Measurements from ENCODE around the gene CREB5. TPM values are rescaled to one million over a fixed set of nuclear protein-coding genes. Genes with fewer than 3 reads are reported as not detected.

Gene CREB5
- total and polyA plus RNA-seq, 10 donors = 0.88 to 56.8 (median 23.5) TPM

GRCh38 chr7:28855538-28856217 lies 443.4 kb downstream of the CREB5 start:
- WGBS, 5 donors = 87 to 95% (median 88%) methylated on average over 4 of the region's 4 CpGs
- Histone ChIP-seq H3K27ac (no peak overlapping the region), H3K4me1 (peaks cover 7 to 18% (median 16%) of the 10 kb centered on the region in 6 donors), H3K36me3 (no peaks in the 10 kb centered on the region), H3K9me3 (no peaks in the 10 kb centered on the region), H3K27me3 (replicated peaks in 1 of 7) (peaks cover 0 to 79% (median 19%) of the 10 kb centered on the region in 7 donors), H3K4me3 (no peak overlapping the region)
- DNase-seq = no peak
- TF ChIP-seq POLR2AphosphoS5 (IDR thresholded peaks at IDR 0.05) = no peak
- intact Hi-C loops (cut with DNase I; ENCODE audit: low total_unique reads) = loop anchor here (2.0 to 10.0 kb wide), 2 partner anchors 241 to 467 kb away; no protein-coding TSS in a partner anchor

- intact Hi-C loops (cut with DNase I; ENCODE audit: low total_unique reads) = loop anchor here (10.0 kb wide), 1 partner anchor 242 kb away; no protein-coding TSS in a partner anchor
- no peaks in the 10 kb centered on the region for H3K9me3 ChIP-seq
- no peaks in the 10 kb centered on the region for H3K36me3 ChIP-seq
- H3K4me3 ChIP-seq = no peak overlapping the region
- peaks cover 0 to 69% (median 19%) of the 10 kb centered on the region in 7 donors for H3K27me3 ChIP-seq (replicated peaks in 1 of 7)
- DNase-seq = no peak
- TF ChIP-seq POLR2A (IDR thresholded peaks at IDR 0.05) = no peak
- TF ChIP-seq POLR2AphosphoS5 (IDR thresholded peaks at IDR 0.05) = no peak
- no peak for TF ChIP-seq CTCF (IDR thresholded peaks at IDR 0.05 in 8 of 11, conservative IDR thresholded peaks at IDR 0.05 in 3 of 11)
- 61 to 80% (median 72%) methylated on average over 5 of the region's 5 CpGs for WGBS, 5 donors
- H3K4me1 ChIP-seq = peaks cover 7 to 18% (median 16%) of the 10 kb centered on the region in 6 donors
- H3K27ac ChIP-seq = no peak overlapping the region
Measured at GRCh38 chr7:28856656-28857055, 444.3 kb downstream of the CREB5 start.

GRCh38 chr7:28858206-28858605 lies 445.9 kb downstream of the CREB5 start:
- 80 to 92% (median 88%) methylated on average over 1 of the region's 1 CpG for WGBS, 5 donors
- intact Hi-C loops (cut with DNase I; ENCODE audit: low total_unique reads) = loop anchor here (10.0 kb wide), 1 partner anchor 243 kb away; no protein-coding TSS in a partner anchor
- TF ChIP-seq CTCF (IDR thresholded peaks at IDR 0.05 in 8 of 11, conservative IDR thresholded peaks at IDR 0.05 in 3 of 11) (no peak), POLR2A (IDR thresholded peaks at IDR 0.05) (no peak), POLR2AphosphoS5 (IDR thresholded peaks at IDR 0.05) (no peak)

GRCh38 chr7:28858895-28859294 lies 446.6 kb downstream of the CREB5 start:
- intact Hi-C loops (cut with DNase I; ENCODE audit: low total_unique reads) = loop anchor here (10.0 kb wide), 1 partner anchor 244 kb away; no protein-coding TSS in a partner anchor
- H3K27me3 ChIP-seq (replicated peaks in 1 of 7) = peaks cover 0 to 47% (median 3%) of the 10 kb centered on the region in 7 donors
- H3K9me3 ChIP-seq = no peaks in the 10 kb centered on the region
- no peaks in the 10 kb centered on the region for H3K36me3 ChIP-seq
- no peak for DNase-seq
- H3K4me1 ChIP-seq = peaks cover 1 to 8% (median 7%) of the 10 kb centered on the region in 6 donors
- no peak overlapping the region for H3K27ac ChIP-seq
- 81 to 88% (median 86%) methylated on average over 6 of the region's 6 CpGs for WGBS, 5 donors
- H3K4me3 ChIP-seq = no peak overlapping the region
- no peak for TF ChIP-seq CTCF (IDR thresholded peaks at IDR 0.05 in 8 of 11, conservative IDR thresholded peaks at IDR 0.05 in 3 of 11)
- TF ChIP-seq POLR2AphosphoS5 (IDR thresholded peaks at IDR 0.05) = no peak
- no peak for TF ChIP-seq POLR2A (IDR thresholded peaks at IDR 0.05)

More at GRCh38 chr7:28858206-28858605, 445.9 kb downstream of the CREB5 start:
- H3K9me3 ChIP-seq = no peaks in the 10 kb centered on the region
- peaks cover 0 to 54% (median 10%) of the 10 kb centered on the region in 7 donors for H3K27me3 ChIP-seq (replicated peaks in 1 of 7)
- H3K4me1 ChIP-seq = peaks cover 7 to 14% (median 13%) of the 10 kb centered on the region in 6 donors
- H3K36me3 ChIP-seq = no peaks in the 10 kb centered on the region
- no peak for DNase-seq
- no peak overlapping the region for H3K27ac ChIP-seq
- H3K4me3 ChIP-seq = no peak overlapping the region

Measured in spleen (tissue), 11 donors.